ENCODE results near the gene IL5.
"Not testable (repeated sequence)": the region's sequence is repeated elsewhere in the genome, so short reads cannot be mapped to it uniquely, and the experiment has no call there.

IL5 gene

GRCh38 chr5:132543472-132544201 lies at the start of gene IL5:
IL5 (minus strand) TSS chr5:132543522; CDS start chr5:132543478, 44 bp downstream.
- Histone ChIP-seq H3K9me3 (ENCODE audit: control insufficient read depth, low read length) (no peaks in the 10 kb centered on the region), H3K4me3 (ENCODE audit: low read depth, low read length) (no peak within 1 kb of the TSS), H3K79me2 (no peaks in the 10 kb centered on the region), H3K4me1 (no peaks in the 10 kb centered on the region), H3K4me2 (ENCODE audit: low read length) (no peak within 1 kb of the TSS), H2AFZ (no peak within 1 kb of the TSS), H3K27me3 (ENCODE audit: control insufficient read depth, insufficient read depth, low read length) (no peaks in the 10 kb centered on the region), H3K36me3 (ENCODE audit: control insufficient read depth, insufficient read depth, low read length) (no peaks in the 10 kb centered on the region), H3K27ac (no peak within 1 kb of the TSS), H3K9ac (no peak within 1 kb of the TSS)
- no peak for TF ChIP-seq CTCF (IDR thresholded peaks at IDR 0.05)

GRCh38 chr5:132592521-132592920 lies 49.2 kb upstream of the IL5 start:
- Histone ChIP-seq H3K4me1 (no peaks in the 10 kb centered on the region), H3K9me3 (ENCODE audit: control insufficient read depth, low read length) (no peaks in the 10 kb centered on the region), H3K36me3 (ENCODE audit: control insufficient read depth, insufficient read depth, low read length) (no peaks in the 10 kb centered on the region), H3K9ac (no peak overlapping the region), H3K27ac (no peak overlapping the region), H3K27me3 (ENCODE audit: control insufficient read depth, insufficient read depth, low read length) (no peaks in the 10 kb centered on the region), H3K4me2 (ENCODE audit: low read length) (no peak overlapping the region), H2AFZ (no peak overlapping the region), H3K79me2 (no peaks in the 10 kb centered on the region), H3K4me3 (ENCODE audit: low read depth, low read length) (no peak overlapping the region)
- no peak for TF ChIP-seq CTCF (IDR thresholded peaks at IDR 0.05)

GRCh38 chr5:132591145-132591544 lies 47.8 kb upstream of the IL5 start:
- H2AFZ ChIP-seq: no peak overlapping the region
- H3K27me3 ChIP-seq (ENCODE audit: control insufficient read depth, insufficient read depth, low read length): no peaks in the 10 kb centered on the region
- no peak overlapping the region for H3K4me2 ChIP-seq (ENCODE audit: low read length)
- no peaks in the 10 kb centered on the region for H3K4me1 ChIP-seq
- no peak overlapping the region for H3K9ac ChIP-seq
- no peak overlapping the region for H3K4me3 ChIP-seq (ENCODE audit: low read depth, low read length)
- no peak overlapping the region for H3K27ac ChIP-seq
- no peaks in the 10 kb centered on the region for H3K9me3 ChIP-seq (ENCODE audit: control insufficient read depth, low read length)
- H3K79me2 ChIP-seq: no peaks in the 10 kb centered on the region
- H3K36me3 ChIP-seq (ENCODE audit: control insufficient read depth, insufficient read depth, low read length): no peaks in the 10 kb centered on the region
- no peak for TF ChIP-seq CTCF (IDR thresholded peaks at IDR 0.05)

DNA sequence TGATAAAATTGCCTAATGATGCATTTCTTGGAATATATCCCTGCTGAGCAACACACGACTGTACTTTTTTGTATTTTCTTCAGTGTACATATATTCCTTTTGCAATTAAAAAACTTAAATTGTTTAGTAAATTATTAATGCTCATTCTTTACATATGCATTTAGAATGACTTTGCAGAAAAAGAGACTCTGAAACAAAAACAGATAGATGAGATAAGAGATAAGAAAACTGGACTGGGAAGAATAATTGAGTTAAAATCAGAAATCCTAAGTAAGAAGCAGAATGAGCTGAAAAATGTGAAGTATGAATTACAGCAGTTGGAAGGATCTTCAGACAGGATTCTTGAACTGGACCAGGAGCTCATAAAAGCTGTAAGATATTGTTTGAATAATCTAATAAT lies 46.1 kb upstream of the IL5 start:
- no peak overlapping the region for H3K4me2 ChIP-seq (ENCODE audit: low read length)
- no peak overlapping the region for H3K27ac ChIP-seq
- no peak overlapping the region for H3K9ac ChIP-seq
- no peak overlapping the region for H2AFZ ChIP-seq
- no peaks in the 10 kb centered on the region for H3K36me3 ChIP-seq (ENCODE audit: control insufficient read depth, insufficient read depth, low read length)
- no peaks in the 10 kb centered on the region for H3K79me2 ChIP-seq
- H3K27me3 ChIP-seq (ENCODE audit: control insufficient read depth, insufficient read depth, low read length): no peaks in the 10 kb centered on the region
- H3K4me3 ChIP-seq (ENCODE audit: low read depth, low read length): no peak overlapping the region
- H3K4me1 ChIP-seq: no peaks in the 10 kb centered on the region
- H3K9me3 ChIP-seq (ENCODE audit: control insufficient read depth, low read length): no peaks in the 10 kb centered on the region
- TF ChIP-seq CTCF (IDR thresholded peaks at IDR 0.05): no peak

DNA sequence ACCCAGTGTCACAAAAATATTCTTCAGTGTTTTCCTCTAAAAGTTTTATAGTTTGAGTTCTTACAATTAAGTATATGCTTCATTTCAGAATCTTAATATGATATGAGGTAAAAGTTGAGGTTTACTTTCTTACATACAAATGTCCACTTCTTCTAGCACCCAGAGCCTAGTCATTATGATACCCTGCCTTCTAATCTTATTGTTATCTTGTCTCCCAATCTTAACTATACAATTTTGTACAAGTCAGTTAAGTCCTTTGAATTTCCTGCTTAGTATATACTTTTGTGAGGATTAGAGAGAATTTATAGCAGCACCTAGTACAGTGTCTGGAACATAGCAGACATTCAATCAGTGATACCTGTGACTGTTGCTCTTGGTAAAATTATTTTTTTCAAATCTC lies 42.7 kb upstream of the IL5 start:
- no peaks in the 10 kb centered on the region for H3K36me3 ChIP-seq (ENCODE audit: control insufficient read depth, insufficient read depth, low read length)
- TF ChIP-seq CTCF (IDR thresholded peaks at IDR 0.05): no peak
- no peak overlapping the region for H3K27ac ChIP-seq

GRCh38 chr5:132584560-132584959 lies 41.2 kb upstream of the IL5 start:
- H3K27me3 ChIP-seq (ENCODE audit: control insufficient read depth, insufficient read depth, low read length): not testable (repeated sequence)

More for the DNA sequence above, 42.7 kb upstream of the IL5 start:
- no peaks in the 10 kb centered on the region for H3K9me3 ChIP-seq (ENCODE audit: control insufficient read depth, low read length)
- H3K27me3 ChIP-seq (ENCODE audit: control insufficient read depth, insufficient read depth, low read length): no peaks in the 10 kb centered on the region
- H3K4me3 ChIP-seq (ENCODE audit: low read depth, low read length): no peak overlapping the region
- no peaks in the 10 kb centered on the region for H3K79me2 ChIP-seq
- H3K4me1 ChIP-seq: no peaks in the 10 kb centered on the region
- H3K4me2 ChIP-seq (ENCODE audit: low read length): no peak overlapping the region
- H2AFZ ChIP-seq: no peak overlapping the region
- H3K9ac ChIP-seq: no peak overlapping the region

More at GRCh38 chr5:132584560-132584959, 41.2 kb upstream of the IL5 start:
- H3K4me2 ChIP-seq (ENCODE audit: low read length); H3K79me2 ChIP-seq; H3K4me3 ChIP-seq (ENCODE audit: low read depth, low read length); H3K27ac ChIP-seq; H3K4me1 ChIP-seq; H2AFZ ChIP-seq; H3K9me3 ChIP-seq (ENCODE audit: control insufficient read depth, low read length); H3K9ac ChIP-seq; H3K36me3 ChIP-seq (ENCODE audit: control insufficient read depth, insufficient read depth, low read length): not testable (repeated sequence)
